Fibroblast of lung (primary cell): ENCODE data around the gene CCDC60. TPM values are rescaled to one million over a fixed set of nuclear protein-coding genes. Genes with fewer than 3 reads are reported as not detected.

Experiments
- DNase-seq, 2 donors: peaks; one replicate each; pipeline versions ENCODE4 v3.0.0 to v3.0.0-alpha.2; 2010; ENCODE audit warnings: low read depth in 2 of 2
- H2AFZ ChIP-seq: 2 replicates; pipeline ENCODE4 v1.5.1; 2012; ENCODE audit warnings: low read length, control low read depth, inconsistent platforms
- H3K27ac ChIP-seq: 2 replicates; pipeline ENCODE4 v1.5.1; 2011; ENCODE audit warnings: low read length, control low read depth; ENCODE audit not compliant: insufficient read depth
- H3K27me3 ChIP-seq: 2 replicates; pipeline ENCODE4 v1.5.1; 2011; ENCODE audit warnings: mild to moderate bottlenecking, low read length; ENCODE audit not compliant: control insufficient read depth, insufficient read depth
- H3K36me3 ChIP-seq: 2 replicates; pipeline ENCODE4 v1.5.1; 2011; ENCODE audit warnings: low read length; ENCODE audit not compliant: control insufficient read depth, insufficient read depth
- H3K4me1 ChIP-seq: 2 replicates; pipeline ENCODE4 v1.5.1; 2011; ENCODE audit warnings: low read length; ENCODE audit not compliant: control insufficient read depth, insufficient read depth; ENCODE audit errors: extremely low read depth
- H3K4me2 ChIP-seq: 2 replicates; pipeline ENCODE4 v1.5.1; 2011; ENCODE audit warnings: low read length, control low read depth; ENCODE audit not compliant: insufficient read depth; ENCODE audit errors: extremely low read depth
- H3K4me3 ChIP-seq, 4 experiments: fragments of 200-600 bp in 1 of 4; sonication (generic) in 1 of 4; replicated peaks in 1 of 4; 2 replicates each; pipeline ENCODE4 v1.5.1; 2011 to 2016; ENCODE audit warnings: low read length in 4 of 4, low read depth in 3 of 4, mild to moderate bottlenecking in 3 of 4, control low read depth in 2 of 4, inconsistent platforms in 1 of 4, mixed read lengths in 1 of 4; ENCODE audit not compliant: insufficient read depth in 1 of 4; ENCODE audit errors: control extremely low read depth in 1 of 4
- H3K79me2 ChIP-seq: 2 replicates; pipeline ENCODE4 v1.5.1; 2012; ENCODE audit warnings: mild to moderate bottlenecking, low read length, inconsistent platforms; ENCODE audit not compliant: control insufficient read depth, insufficient read depth
- H3K9ac ChIP-seq: 2 replicates; pipeline ENCODE4 v1.5.1; 2011; ENCODE audit warnings: mild to moderate bottlenecking, low read length, control low read depth; ENCODE audit not compliant: insufficient read depth
- H3K9me3 ChIP-seq: 2 replicates; pipeline ENCODE4 v1.5.1; 2012; ENCODE audit warnings: low read depth, low read length; ENCODE audit not compliant: control insufficient read depth, insufficient read depth
- H4K20me1 ChIP-seq: 2 replicates; pipeline ENCODE4 v1.5.1; 2011; ENCODE audit warnings: low read length; ENCODE audit not compliant: control insufficient read depth, insufficient read depth; ENCODE audit errors: extremely low read depth
- EZH2 ChIP-seq: IDR thresholded peaks from 2 replicates; pipeline ENCODE4 v1.5.1; 2012; ENCODE audit warnings: low read length, control low read depth, mild to moderate bottlenecking; ENCODE audit errors: missing control alignments
- polyA plus RNA-seq, 2 donors: library from polyadenylated mRNA; depleted of rRNA in 1 of 2; stranded (reverse) in 1 of 2; unstranded in 1 of 2; fragments of >200 nt; gene quantifications; 2 replicates each; pipeline ENCODE4 v1.2.1, GENCODE V29; 2011 to 2012; ENCODE audit warnings: missing spikeins in 1 of 2
- total RNA-seq: library from RNA; depleted of rRNA; stranded (reverse); fragments of >200 nt; gene quantifications from 2 replicates; pipeline ENCODE4 v1.2.1, GENCODE V29; 2014
- TF ChIP-seq, protein P1 (sequence below), 2 donors: IDR thresholded peaks in 1 of 2; conservative IDR thresholded peaks in 1 of 2; 1 replicate in 1 of 2; 2 replicates in 1 of 2; pipeline ENCODE4 v1.5.1; 2011 to 2012; ENCODE audit warnings: low read length in 2 of 2, control low read depth in 1 of 2, inconsistent platforms in 1 of 2, low read depth in 1 of 2, mild to moderate bottlenecking in 1 of 2

CCDC60 gene
- total and polyA plus RNA-seq, 2 donors (not counting 1 experiment from before 2014, with no cell fraction given), result not detected

DNA sequence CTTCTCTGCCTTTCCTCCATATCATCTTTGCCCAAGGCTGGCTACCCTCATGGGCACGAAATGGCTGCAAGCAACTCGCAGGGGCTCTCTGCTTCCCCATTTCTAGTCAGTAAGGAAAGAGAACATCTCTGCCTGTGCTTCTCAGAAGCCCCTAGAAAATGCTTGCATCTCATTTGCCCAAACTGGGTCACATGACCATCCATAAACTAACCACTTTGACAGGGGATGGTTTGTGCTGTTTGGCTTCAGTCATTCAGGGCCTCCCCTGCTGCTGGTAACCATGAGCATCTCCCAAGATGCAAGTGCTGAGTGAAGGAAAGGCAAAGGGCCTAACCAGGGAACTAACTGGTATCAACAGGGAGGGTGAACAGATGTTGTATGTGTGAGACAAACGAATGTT lies 91.1 kb downstream of the CCDC60 start:
- no peaks in the 10 kb centered on the region for H3K9me3 ChIP-seq
- no peaks in the 10 kb centered on the region for H3K36me3 ChIP-seq
- H4K20me1 ChIP-seq, result no peaks in the 10 kb centered on the region
- H3K4me2 ChIP-seq, result no peak overlapping the region
- H3K79me2 ChIP-seq, result no peaks in the 10 kb centered on the region
- H3K27ac ChIP-seq, result no peak overlapping the region
- no peak for DNase-seq
- H3K4me1 ChIP-seq, result no peaks in the 10 kb centered on the region
- no peaks in the 10 kb centered on the region for H3K27me3 ChIP-seq
- H3K4me3 ChIP-seq, result no peak overlapping the region
- TF ChIP-seq, protein P1, sequence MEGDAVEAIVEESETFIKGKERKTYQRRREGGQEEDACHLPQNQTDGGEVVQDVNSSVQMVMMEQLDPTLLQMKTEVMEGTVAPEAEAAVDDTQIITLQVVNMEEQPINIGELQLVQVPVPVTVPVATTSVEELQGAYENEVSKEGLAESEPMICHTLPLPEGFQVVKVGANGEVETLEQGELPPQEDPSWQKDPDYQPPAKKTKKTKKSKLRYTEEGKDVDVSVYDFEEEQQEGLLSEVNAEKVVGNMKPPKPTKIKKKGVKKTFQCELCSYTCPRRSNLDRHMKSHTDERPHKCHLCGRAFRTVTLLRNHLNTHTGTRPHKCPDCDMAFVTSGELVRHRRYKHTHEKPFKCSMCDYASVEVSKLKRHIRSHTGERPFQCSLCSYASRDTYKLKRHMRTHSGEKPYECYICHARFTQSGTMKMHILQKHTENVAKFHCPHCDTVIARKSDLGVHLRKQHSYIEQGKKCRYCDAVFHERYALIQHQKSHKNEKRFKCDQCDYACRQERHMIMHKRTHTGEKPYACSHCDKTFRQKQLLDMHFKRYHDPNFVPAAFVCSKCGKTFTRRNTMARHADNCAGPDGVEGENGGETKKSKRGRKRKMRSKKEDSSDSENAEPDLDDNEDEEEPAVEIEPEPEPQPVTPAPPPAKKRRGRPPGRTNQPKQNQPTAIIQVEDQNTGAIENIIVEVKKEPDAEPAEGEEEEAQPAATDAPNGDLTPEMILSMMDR (conservative IDR thresholded peaks at IDR 0.05 in 1 of 2, IDR thresholded peaks at IDR 0.05 in 1 of 2; ENCODE audit: low read depth in 1 of 2, low read length in 2 of 2), result no peak
- no peak for TF ChIP-seq EZH2
- no peak overlapping the region for H3K9ac ChIP-seq
- H2AFZ ChIP-seq, result no peak overlapping the region

DNA sequence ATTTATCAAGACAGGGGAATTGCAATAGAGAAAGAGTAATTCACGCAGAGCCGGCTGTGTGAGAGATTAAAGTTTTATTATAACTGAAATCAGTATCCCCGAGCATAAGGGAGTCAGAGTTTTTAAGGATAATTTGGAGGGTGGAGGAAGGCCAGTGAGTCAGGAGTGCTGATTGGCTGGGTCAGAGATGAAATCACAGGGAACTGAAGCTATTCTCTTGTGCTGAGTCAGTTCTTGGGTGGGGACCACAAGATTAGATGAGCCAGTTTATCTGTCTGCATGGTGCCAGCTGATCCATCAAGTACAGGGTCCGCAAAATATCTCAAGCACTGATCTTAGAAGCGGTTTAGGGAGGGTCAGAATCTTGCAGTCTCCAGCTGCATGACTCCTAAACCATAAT lies 96.6 kb downstream of the CCDC60 start:
- DNase-seq, result no peak
- Histone ChIP-seq H3K36me3 (no peaks in the 10 kb centered on the region), H3K27me3 (no peaks in the 10 kb centered on the region), H3K4me3 (no peak overlapping the region), H3K4me1 (no peaks in the 10 kb centered on the region), H2AFZ (no peak overlapping the region), H3K4me2 (no peak overlapping the region), H3K9ac (no peak overlapping the region), H4K20me1 (no peaks in the 10 kb centered on the region), H3K27ac (no peak overlapping the region), H3K9me3 (no peaks in the 10 kb centered on the region), H3K79me2 (no peaks in the 10 kb centered on the region)
- no peak for TF ChIP-seq EZH2
- TF ChIP-seq, protein P1 (conservative IDR thresholded peaks at IDR 0.05 in 1 of 2, IDR thresholded peaks at IDR 0.05 in 1 of 2; ENCODE audit: low read depth in 1 of 2, low read length in 2 of 2), result no peak

DNA sequence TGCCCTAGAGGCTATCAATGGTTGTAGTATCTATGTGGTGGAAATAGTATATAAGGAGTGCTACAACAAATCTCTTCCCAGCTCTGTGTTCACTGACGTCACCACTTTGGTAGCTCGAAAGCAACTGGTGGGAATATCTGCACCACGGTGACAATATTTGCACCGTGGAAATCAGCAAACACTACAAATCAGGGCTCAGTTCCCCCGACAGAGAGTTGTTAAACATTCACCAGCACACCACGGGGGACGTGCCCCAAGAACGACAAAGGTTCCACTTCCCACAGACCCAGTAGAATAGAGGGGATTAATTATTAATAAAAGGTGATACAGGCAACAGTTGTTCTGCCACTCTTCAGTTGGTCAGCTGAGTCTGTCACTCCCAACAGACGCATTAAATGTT lies 98.4 kb downstream of the CCDC60 start:
- Histone ChIP-seq H3K9ac (no peak overlapping the region), H3K4me2 (no peak overlapping the region), H3K36me3 (no peaks in the 10 kb centered on the region), H3K4me1 (no peaks in the 10 kb centered on the region), H3K79me2 (no peaks in the 10 kb centered on the region), H2AFZ (no peak overlapping the region), H3K27me3 (no peaks in the 10 kb centered on the region), H4K20me1 (no peaks in the 10 kb centered on the region), H3K9me3 (no peaks in the 10 kb centered on the region), H3K4me3 (no peak overlapping the region), H3K27ac (no peak overlapping the region)
- no peak for TF ChIP-seq EZH2
- TF ChIP-seq, protein P1 (conservative IDR thresholded peaks at IDR 0.05 in 1 of 2, IDR thresholded peaks at IDR 0.05 in 1 of 2; ENCODE audit: low read depth in 1 of 2, low read length in 2 of 2), result no peak
- no peak for DNase-seq
